K562 (cell line): Measurements from ENCODE around the gene RIPPLY3. TPM values are rescaled to one million over a fixed set of nuclear protein-coding genes. Genes with fewer than 3 reads are reported as not detected.

Experiments used
- CBX8 ChIP-seq: fragments of 200-600 bp; sonication (generic); IDR thresholded peaks from 2 replicates; pipeline ENCODE4 v1.6.1; 2012; ENCODE audit warnings: borderline replicate concordance, mixed run types, low read depth, mild to moderate bottlenecking, moderate library complexity, mixed read lengths, low read length, control low read depth, inconsistent platforms; ENCODE audit not compliant: poor library complexity, severe bottlenecking; ENCODE audit errors: extremely low read depth
- CTBP1 ChIP-seq: fragments of 450-650 bp; IDR thresholded peaks from 2 replicates; pipeline ENCODE4 v1.6.1; 2016; ENCODE audit warnings: borderline replicate concordance
- DACH1 ChIP-seq: fragments of 450-650 bp; IDR thresholded peaks from 2 replicates; pipeline ENCODE4 v1.6.1; 2018; ENCODE audit not compliant: partially characterized antibody
- ELF4 ChIP-seq: fragments of 450-650 bp; formaldehyde crosslinking; IDR thresholded peaks from 2 replicates; pipeline ENCODE4 v1.4.0; 2022; ENCODE audit warnings: missing genetic modification characterization
- ESRRA ChIP-seq: fragments of 450-650 bp; IDR thresholded peaks from 2 replicates; pipeline ENCODE4 v1.6.1; 2014; ENCODE audit warnings: low read depth, mild to moderate bottlenecking, moderate library complexity, borderline replicate concordance
- ETV1 ChIP-seq: fragments of 450-650 bp; conservative IDR thresholded peaks from 2 replicates; pipeline ENCODE4 v1.6.1; 2016; ENCODE audit warnings: missing genetic modification characterization, control low read depth, low read depth, missing compliant biosample characterization
- GATAD2B ChIP-seq: fragments of 450-650 bp; IDR thresholded peaks from 2 replicates; pipeline ENCODE4 v1.6.1; 2017; ENCODE audit warnings: mild to moderate bottlenecking, borderline replicate concordance
- ID3 ChIP-seq, 2 experiments: fragments of 250-450 bp in 1 of 2; fragments of 450-650 bp in 1 of 2; sonication (Bioruptor Pico) in 1 of 2; IDR thresholded peaks; 2 replicates each; pipeline versions ENCODE4 v1.6.1 to v1.8.0; 2016 to 2021; ENCODE audit warnings: mild to moderate bottlenecking in 2 of 2, moderate library complexity in 2 of 2, missing compliant biosample characterization in 1 of 2, missing genetic modification characterization in 1 of 2
- KAT2B ChIP-seq: IDR thresholded peaks from one replicate; pipeline ENCODE4 v1.6.1; 2012; ENCODE audit warnings: low read depth, mild to moderate bottlenecking, control low read depth, inconsistent platforms, low read length, moderate library complexity
- NONO ChIP-seq, 2 experiments: fragments of 200-400 bp in 1 of 2; fragments of 450-650 bp in 1 of 2; formaldehyde crosslinking in 1 of 2; IDR thresholded peaks; 2 replicates each; pipeline ENCODE4 v1.6.1; 2017; ENCODE audit warnings: low read depth in 2 of 2, mild to moderate bottlenecking in 2 of 2, moderate library complexity in 2 of 2, low read length in 1 of 2
- PHF20 ChIP-seq: fragments of 450-650 bp; IDR thresholded peaks from 2 replicates; pipeline ENCODE4 v1.6.1; 2018; ENCODE audit not compliant: partially characterized antibody
- PTRF ChIP-seq: fragments of 450-650 bp; IDR thresholded peaks from 2 replicates; pipeline ENCODE4 v1.6.1; 2016; ENCODE audit warnings: mild to moderate bottlenecking, missing genetic modification characterization, missing compliant biosample characterization
- RAD51 ChIP-seq: fragments of 450-650 bp; IDR thresholded peaks from 2 replicates; pipeline ENCODE4 v1.7.1; 2016; ENCODE audit warnings: low read depth, mild to moderate bottlenecking, borderline replicate concordance
- SOX6 ChIP-seq: fragments of 450-650 bp; IDR thresholded peaks from 2 replicates; pipeline ENCODE4 v1.6.1; 2014; ENCODE audit warnings: mild to moderate bottlenecking
- SP1 ChIP-seq: sonication (generic); formaldehyde crosslinking; IDR thresholded peaks from 2 replicates; pipeline ENCODE4 v1.8.1; 2022; ENCODE audit warnings: mild to moderate bottlenecking, missing genetic modification reagents
- WHSC1 ChIP-seq: IDR thresholded peaks from one replicate; pipeline ENCODE4 v1.6.1; 2012; ENCODE audit warnings: low read length, control low read depth, inconsistent platforms
- ZFP36 ChIP-seq: fragments of 150-350 bp; IDR thresholded peaks from 2 replicates; pipeline ENCODE4 v1.6.1; 2018; ENCODE audit warnings: low read length, low read depth; ENCODE audit not compliant: partially characterized antibody
- ZFX ChIP-seq: sonication (generic); formaldehyde crosslinking; IDR thresholded peaks from 2 replicates; pipeline ENCODE4 v1.8.0; 2022; ENCODE audit warnings: mild to moderate bottlenecking, missing genetic modification reagents, moderate library complexity
- ZNF583 ChIP-seq: fragments of 250-450 bp; sonication (Bioruptor Pico); IDR thresholded peaks from 2 replicates; pipeline ENCODE4 v1.4.0; 2020
- ZNF589 ChIP-seq: fragments of 200-800 bp; sonication (Bioruptor generic); IDR thresholded peaks from 2 replicates; pipeline ENCODE4 v1.6.1; 2016; ENCODE audit warnings: low read depth, missing genetic modification characterization, missing compliant biosample characterization
- ZNF639 ChIP-seq, 2 experiments: fragments of 200-800 bp in 1 of 2; sonication (Bioruptor generic) in 1 of 2; sonication (generic) in 1 of 2; formaldehyde crosslinking in 1 of 2; IDR thresholded peaks in 1 of 2; conservative IDR thresholded peaks in 1 of 2; 2 replicates each; pipeline versions ENCODE4 v1.5.0 to v1.6.1; 2016 to 2020; ENCODE audit warnings: missing compliant biosample characterization in 1 of 2, missing genetic modification characterization in 1 of 2, missing genetic modification reagents in 1 of 2
- ZNF740 ChIP-seq, 3 experiments: fragments of 200-800 bp in 1 of 3; sonication (Bioruptor generic) in 1 of 3; sonication (generic) in 1 of 3; formaldehyde crosslinking in 1 of 3; IDR thresholded peaks; 2 replicates each; pipeline versions ENCODE4 v1.6.1 to v1.8.0; 2016 to 2022; ENCODE audit warnings: mild to moderate bottlenecking in 2 of 3, missing compliant biosample characterization in 2 of 3, missing genetic modification characterization in 2 of 3, missing genetic modification reagents in 1 of 3
- ZNF766 ChIP-seq: fragments of 200-800 bp; sonication (Bioruptor generic); conservative IDR thresholded peaks from 2 replicates; pipeline ENCODE4 v1.6.1; 2016; ENCODE audit warnings: missing genetic modification characterization, missing compliant biosample characterization
- ZSCAN29 ChIP-seq: fragments of 450-650 bp; IDR thresholded peaks from 2 replicates; pipeline ENCODE4 v1.6.1; 2017
- polyA plus RNA-seq, 8 experiments: library from polyadenylated mRNA; depleted of rRNA in 4 of 8; stranded (reverse) in 5 of 8; unstranded in 3 of 8; fragments of >200 nt; fragmentation: Nextera tagmentation in 2 of 8; fragmentation: Illumina TruSeq in 1 of 8; extraction: Ambion mirVana in 2 of 8; extraction: Trizol in 1 of 8; gene quantifications; 2 replicates each; pipeline versions ENCODE4 v1.2.1 to v1.2.3, GENCODE V29; 2011 to 2014; ENCODE audit warnings: inconsistent platforms in 1 of 8, missing spikeins in 1 of 8
- total RNA-seq, 7 experiments: library from RNA; depleted of rRNA in 6 of 7; stranded (reverse); fragments of >200 nt in 6 of 7; fragmentation: Illumina TruSeq in 2 of 7; extraction: Trizol in 2 of 7; gene quantifications; 2 replicates each; pipeline versions ENCODE4 v1.2.1 to v1.2.3, GENCODE V29; 2011 to 2021; ENCODE audit warnings: low replicate concordance in 1 of 7

RIPPLY3 gene
- total and polyA plus RNA-seq, 9 of the 15 experiments (the other 6 are each of a cell fraction or from before 2014, with no cell fraction given), result not detected

GRCh38 chr21:36973986-36974850, 32.3 kb upstream of the RIPPLY3 start (continued):
- TF ChIP-seq ZNF583 (CRISPR knock-in tag), result 0 out of 2 replicates have a peak, but pooled peaks have one; percentile 16
- no peak for TF ChIP-seq RAD51
- TF ChIP-seq ZNF766 (CRISPR knock-in tag), result peak; percentile 58; the same call in 1 of the 2 replicates
- TF ChIP-seq ID3 (CRISPR knock-in tag; IDR thresholded peaks at IDR 0.05), result no peak
- TF ChIP-seq ID3 (tag; IDR thresholded peaks at IDR 0.05), result peak; percentile 69; the same call in 1 of the 2 replicates
- TF ChIP-seq DACH1, result no peak
- no peak for TF ChIP-seq ZNF740 (CRISPR knock-in tag; IDR thresholded peaks at IDR 0.05)
- TF ChIP-seq ZNF740 (tag; IDR thresholded peaks at IDR 0.05), result peak in 1 of 2 experiments; percentile 62; a peak in 1 of 4 replicates
- peak; percentile 31 for TF ChIP-seq ZFX (CRISPR knock-in tag)
- TF ChIP-seq ZNF639 (CRISPR knock-in tag; conservative IDR thresholded peaks at IDR 0.05 in 1 of 2, IDR thresholded peaks at IDR 0.05 in 1 of 2), result peak in 1 of 2 experiments; percentile 15; a peak in 1 of 4 replicates
- no peak for TF ChIP-seq ZSCAN29
- peak; percentile 68 for TF ChIP-seq ZFP36
- no peak for TF ChIP-seq GATAD2B
- no peak for TF ChIP-seq PHF20
- TF ChIP-seq CBX8, result no peak
- peak; percentile 27; the same call in 1 of the 2 replicates for TF ChIP-seq SP1 (CRISPR knock-in tag)
- TF ChIP-seq ZNF589 (CRISPR knock-in tag), result peak; percentile 86
- no peak for TF ChIP-seq WHSC1
- TF ChIP-seq ESRRA, result peak; percentile 42; the same call in 1 of the 2 replicates
- TF ChIP-seq KAT2B, result no peak
- peak; percentile 41; the same call in 1 of the 2 replicates for TF ChIP-seq SOX6
- TF ChIP-seq NONO (IDR thresholded peaks at IDR 0.05; ENCODE audit: low read depth in 2 of 2, low read length in 1 of 2), result peak in 1 of 2 experiments; percentile 19; a peak in 1 of 4 replicates
- TF ChIP-seq ETV1 (tag), result no peak
- 0 out of 2 replicates have a peak, but pooled peaks have one; percentile 14 for TF ChIP-seq CTBP1
- TF ChIP-seq PTRF (tag), result 0 out of 2 replicates have a peak, but pooled peaks have one; percentile 20
- no peak for TF ChIP-seq ELF4 (CRISPR knock-in tag)
